ENCODE measurements around the gene DDX42.

Gene DDX42

GRCh38 chr17:63823659-63824331 lies 49.8 kb downstream of the DDX42 start:
- DNase-seq, result no peak

GRCh38 chr17:63824362-63824761 lies 50.4 kb downstream of the DDX42 start:
- DNase-seq, result no peak

- no peak for DNase-seq
Measured at GRCh38 chr17:63826468-63827001, 52.6 kb downstream of the DDX42 start.

GRCh38 chr17:63827002-63827800 lies 53.2 kb downstream of the DDX42 start, which contains the start of the genes FTSJ3 and PSMC5:
Gene FTSJ3 (minus strand): TSS chr17:63827663. CDS start chr17:63826902, 761 bp downstream.
Gene PSMC5 (plus strand): TSS chr17:63827431. CDS start chr17:63827491, 60 bp downstream.
- DNase-seq, result peak; percentile 94

- no peak for DNase-seq
Measured at GRCh38 chr17:63827801-63828221, 53.8 kb downstream of the DDX42 start.

GRCh38 chr17:63828936-63829335 lies 55.0 kb downstream of the DDX42 start:
- DNase-seq, result no peak

GRCh38 chr17:63830278-63830677 lies 56.3 kb downstream of the DDX42 start:
- no peak for DNase-seq

GRCh38 chr17:63830904-63831491 lies 57.0 kb downstream of the DDX42 start:
- no peak for DNase-seq

- DNase-seq, result no peak
Measured at GRCh38 chr17:63831505-63831904, 57.5 kb downstream of the DDX42 start.

- DNase-seq, result no peak
Measured at GRCh38 chr17:63832014-63832413, 58.0 kb downstream of the DDX42 start.

- no peak for DNase-seq
Measured at GRCh38 chr17:63832455-63832854, 58.5 kb downstream of the DDX42 start.

GRCh38 chr17:63833026-63833740 lies 59.2 kb downstream of the DDX42 start:
- no peak for DNase-seq

GRCh38 chr17:63833741-63834373 lies 59.9 kb downstream of the DDX42 start:
- no peak for DNase-seq

- DNase-seq, result peak; percentile 64
Measured at GRCh38 chr17:63834431-63835166, 60.6 kb downstream of the DDX42 start.

- DNase-seq, result no peak
Measured at GRCh38 chr17:63835167-63835720, 61.3 kb downstream of the DDX42 start.

GRCh38 chr17:63836811-63837210 lies 62.8 kb downstream of the DDX42 start:
- no peak for DNase-seq

- no peak for DNase-seq
Measured at GRCh38 chr17:63837480-63837879, 63.5 kb downstream of the DDX42 start.

- DNase-seq, result no peak
Measured at GRCh38 chr17:63837962-63838600, 64.1 kb downstream of the DDX42 start.

GRCh38 chr17:63838631-63839171 lies 64.7 kb downstream of the DDX42 start:
- no peak for DNase-seq

GRCh38 chr17:63840591-63841349 lies 66.8 kb downstream of the DDX42 start:
- no peak for DNase-seq

Measured in NCI-H526 treated with DMSO at 0.1 percent for 48 hours (cell line).